Activated CD8-positive, alpha-beta T cell treated with anti-CD3 and anti-CD28 coated beads for 36 hours (primary cell): Measurements from ENCODE around the gene FAM222B. TPM values are rescaled to one million over a fixed set of nuclear protein-coding genes. Genes with fewer than 3 reads are reported as not detected.

ENCODE experiments used
- ATAC-seq: fragments of 200-7000 bp; cut with Tn5 transposase; one replicate; pipeline ENCODE4 v1.10.0; 2021; ENCODE audit warnings: mild to moderate bottlenecking, moderate library complexity
- CTCF ChIA-PET: fragments of 350-600 bp; sonication (Branson Sonifier 250); formaldehyde crosslinking; loops from one replicate; lab custom pipeline; 2021; ENCODE audit warnings: antibody characterized with exemption; lab: Charles Lee
- POLR2A ChIA-PET: fragments of 350-600 bp; sonication (Branson Sonifier 250); formaldehyde crosslinking; loops from one replicate; lab custom pipeline; 2021; ENCODE audit warnings: antibody characterized with exemption; lab: Charles Lee
- DNase-seq: peaks from one replicate; pipeline ENCODE4 v3.0.0-alpha.2; 2020
- H3K27ac Mint-ChIP-seq: one replicate; pipeline ENCODE4 v1.8.0; 2021; ENCODE audit warnings: mild to moderate bottlenecking, mixed read lengths
- H3K27me3 Mint-ChIP-seq: one replicate; pipeline ENCODE4 v1.8.0; 2021; ENCODE audit warnings: mixed read lengths
- H3K36me3 Mint-ChIP-seq: one replicate; pipeline ENCODE4 v1.8.0; 2021; ENCODE audit warnings: low read depth, mixed read lengths
- H3K4me1 Mint-ChIP-seq: one replicate; pipeline ENCODE4 v1.8.0; 2021; ENCODE audit warnings: low read depth, mixed read lengths
- H3K4me3 Mint-ChIP-seq: one replicate; pipeline ENCODE4 v1.8.0; 2021; ENCODE audit warnings: mild to moderate bottlenecking, moderate library complexity, mixed read lengths
- H3K9me3 Mint-ChIP-seq: one replicate; pipeline ENCODE4 v1.8.0; 2021; ENCODE audit warnings: mixed read lengths
- CTCF ChIP-seq: fragments of 200-600 bp; IDR thresholded peaks from one replicate; pipeline ENCODE4 v1.8.0; 2022; ENCODE audit warnings: antibody characterized with exemption, mild to moderate bottlenecking
- intact Hi-C: fragments of 100-400 bp; cut with micrococcal nuclease; formaldehyde crosslinking; loops from one replicate; pipeline ENCODE4 v1.10.0; 2022
- total RNA-seq, 2 experiments: library from RNA; stranded (reverse); gene quantifications; one replicate each; pipeline ENCODE4 v1.2.3, GENCODE V29; 2021

FAM222B gene
- total RNA-seq, 2 experiments from 2014 or later: 14.7 to 15.2 TPM

GRCh38 chr17:28888832-28889231 is 46.2 kb upstream of the FAM222B start:
- ATAC-seq (no peak), DNase-seq (no peak)
- H3K4me1 Mint-ChIP-seq: peaks cover 47% of the 10 kb centered on the region
- intact Hi-C loops: no loop called here
- ChIA-PET CTCF (no interaction called here), POLR2A (interaction anchor here (0.9 to 1.2 kb wide), 3 partner anchors 35 to 161 kb away, joined by 3 to 4 read pairs (median 3); partner anchors contain the start of gene FAM222B)
- no peak overlapping the region for H3K4me3 Mint-ChIP-seq
- H3K27ac Mint-ChIP-seq: no peak overlapping the region
- peaks cover 18% of the 10 kb centered on the region for H3K36me3 Mint-ChIP-seq
- TF ChIP-seq CTCF: no peak
- H3K27me3 Mint-ChIP-seq: no peaks in the 10 kb centered on the region
- no peaks in the 10 kb centered on the region for H3K9me3 Mint-ChIP-seq

GRCh38 chr17:28887871-28888471 is 45.4 kb upstream of the FAM222B start:
- H3K27ac Mint-ChIP-seq: no peak overlapping the region
- peaks cover 15% of the 10 kb centered on the region for H3K36me3 Mint-ChIP-seq

GRCh38 chr17:28885951-28886350 is 43.4 kb upstream of the FAM222B start:
- H3K4me1 Mint-ChIP-seq: peaks cover 20% of the 10 kb centered on the region
- ATAC-seq: no peak
- H3K9me3 Mint-ChIP-seq: no peaks in the 10 kb centered on the region
- no peak overlapping the region for H3K4me3 Mint-ChIP-seq
- no peaks in the 10 kb centered on the region for H3K27me3 Mint-ChIP-seq
- intact Hi-C loops: no loop called here
- no peak for TF ChIP-seq CTCF
- ChIA-PET POLR2A (no interaction called here), CTCF (no interaction called here)
- no peak overlapping the region for H3K27ac Mint-ChIP-seq
- no peak for DNase-seq
- H3K36me3 Mint-ChIP-seq: peaks cover 9% of the 10 kb centered on the region

More at GRCh38 chr17:28887871-28888471, 45.4 kb upstream of the FAM222B start:
- TF ChIP-seq CTCF: no peak
- Mint-ChIP-seq H3K9me3 (no peaks in the 10 kb centered on the region), H3K27me3 (no peaks in the 10 kb centered on the region), H3K4me1 (peaks cover 38% of the 10 kb centered on the region), H3K4me3 (no peak overlapping the region)
- ATAC-seq (no peak), DNase-seq (no peak)
- ChIA-PET CTCF (no interaction called here), POLR2A (interaction anchor here (0.9 kb wide), 1 partner anchor 46 kb away, joined by 4 read pairs; the partner anchor contains the start of gene FAM222B)
- intact Hi-C loops: no loop called here

- no peak overlapping the region for H3K27ac Mint-ChIP-seq
- H3K36me3 Mint-ChIP-seq: peaks cover 8% of the 10 kb centered on the region
- intact Hi-C loops: no loop called here
- ChIA-PET CTCF (no interaction called here), POLR2A (interaction anchor here (0.5 kb wide), 1 partner anchor 9 kb away, joined by 4 read pairs; no protein-coding TSS in a partner anchor)
- DNase-seq (no peak), ATAC-seq (no peak)
- no peaks in the 10 kb centered on the region for H3K27me3 Mint-ChIP-seq
- TF ChIP-seq CTCF: no peak
- H3K4me3 Mint-ChIP-seq: no peak overlapping the region
- H3K4me1 Mint-ChIP-seq: peaks cover 16% of the 10 kb centered on the region
- H3K9me3 Mint-ChIP-seq: no peaks in the 10 kb centered on the region
Measured at GRCh38 chr17:28885363-28885762, 42.8 kb upstream of the FAM222B start.

GRCh38 chr17:28883967-28884702 is 41.5 kb upstream of the FAM222B start:
- ATAC-seq (no peak), DNase-seq (no peak)
- H3K9me3 Mint-ChIP-seq: no peaks in the 10 kb centered on the region
- H3K4me3 Mint-ChIP-seq: no peak overlapping the region
- peaks cover 11% of the 10 kb centered on the region for H3K4me1 Mint-ChIP-seq
- peak overlapping the region; percentile 8 for H3K27ac Mint-ChIP-seq
- intact Hi-C loops: no loop called here
- peaks cover 15% of the 10 kb centered on the region for H3K36me3 Mint-ChIP-seq
- no peak for TF ChIP-seq CTCF
- ChIA-PET CTCF (no interaction called here), POLR2A (no interaction called here)
- no peaks in the 10 kb centered on the region for H3K27me3 Mint-ChIP-seq
